IMR-90 (cell line): Measurements from ENCODE around the gene MUC7.

Source experiments
- CEBPB ChIP-seq: IDR thresholded peaks from 2 replicates; pipeline ENCODE4 v1.6.1; 2012; ENCODE audit warnings: low read depth, low read length, improper control_type of control experiment
- CTCF ChIP-seq: conservative IDR thresholded peaks from 2 replicates; pipeline ENCODE4 v1.5.1; 2012; ENCODE audit warnings: mild to moderate bottlenecking, low read depth, low read length, improper control_type of control experiment
- MAZ ChIP-seq: IDR thresholded peaks from 2 replicates; pipeline ENCODE4 v1.6.1; 2012; ENCODE audit warnings: low read depth, mild to moderate bottlenecking, low read length, improper control_type of control experiment, moderate library complexity, borderline replicate concordance
- POLR2A ChIP-seq: IDR thresholded peaks from 2 replicates; pipeline ENCODE4 v1.6.1; 2012; ENCODE audit warnings: mild to moderate bottlenecking, low read depth, low read length
- RAD21 ChIP-seq: IDR thresholded peaks from 2 replicates; pipeline ENCODE4 v1.6.1; 2012; ENCODE audit warnings: low read length, improper control_type of control experiment
- RCOR1 ChIP-seq: IDR thresholded peaks from 2 replicates; pipeline ENCODE4 v1.6.1; 2012; ENCODE audit warnings: mild to moderate bottlenecking, low read length, improper control_type of control experiment; ENCODE audit not compliant: insufficient replicate concordance
- RFX5 ChIP-seq: IDR thresholded peaks from 2 replicates; pipeline ENCODE4 v1.8.0; 2012; ENCODE audit warnings: low read depth, mild to moderate bottlenecking, low read length, moderate library complexity
- SMC3 ChIP-seq: fragments of 150-350 bp; IDR thresholded peaks from 2 replicates; pipeline ENCODE4 v1.6.1; 2016; ENCODE audit warnings: low read depth, mild to moderate bottlenecking, antibody characterized with exemption, low read length, moderate library complexity

GRCh38 chr4:70452946-70453345 is 19.1 kb upstream of the MUC7 start:
- TF ChIP-seq CTCF, result no peak
- no peak for TF ChIP-seq POLR2A
- TF ChIP-seq RFX5, result no peak
- no peak for TF ChIP-seq MAZ
- no peak for TF ChIP-seq SMC3
- no peak for TF ChIP-seq RCOR1
- TF ChIP-seq RAD21, result no peak
- TF ChIP-seq CEBPB, result no peak
